A673 (cell line): ENCODE data around the gene KCNIP1. TPM values are rescaled to one million over a fixed set of nuclear protein-coding genes. Genes with fewer than 3 reads are reported as not detected.

Experiments used
- BruUV-seq: library from RNA; stranded (reverse); fragments of 400-500 nt; replicated peaks from 2 replicates; lab custom pipeline; 2021; lab: Mats Ljungman, UMichigan
- CTCF ChIA-PET: fragments of 300-600 bp; sonication (Branson Sonifier 250); formaldehyde crosslinking; loops from one replicate; lab custom pipeline; 2022; ENCODE audit warnings: antibody characterized with exemption; lab: Charles Lee
- POLR2A ChIA-PET: fragments of 300-600 bp; sonication (Branson Sonifier 250); formaldehyde crosslinking; loops from one replicate; lab custom pipeline; 2022; ENCODE audit warnings: antibody characterized with exemption; ENCODE audit not compliant: low non-redundant PET; lab: Charles Lee
- DNase-seq: peaks from one replicate; pipeline ENCODE4 v3.0.0-alpha.2; 2015; ENCODE audit warnings: low spot score
- H3K27ac ChIP-seq: fragments of 200-600 bp; sonication (generic); 2 replicates; pipeline ENCODE4 v1.5.1; 2016; ENCODE audit warnings: mixed run types, low read depth, mild to moderate bottlenecking, mixed read lengths, antibody characterized with exemption, low read length; ENCODE audit not compliant: poor library complexity, severe bottlenecking
- H3K27me3 ChIP-seq: fragments of 200-600 bp; sonication (generic); replicated peaks from 2 replicates; pipeline ENCODE4 v1.6.1; 2017; ENCODE audit warnings: mixed run types, low read depth, mild to moderate bottlenecking, mixed read lengths, antibody characterized with exemption, low read length; ENCODE audit not compliant: insufficient read depth, poor library complexity
- H3K36me3 ChIP-seq: fragments of 200-600 bp; sonication (generic); 2 replicates; pipeline ENCODE4 v1.6.1; 2016; ENCODE audit warnings: mixed run types, mild to moderate bottlenecking, mixed read lengths, antibody characterized with exemption, low read length; ENCODE audit not compliant: insufficient read depth, poor library complexity, severe bottlenecking
- H3K4me1 ChIP-seq: fragments of 200-600 bp; sonication (generic); 2 replicates; pipeline ENCODE4 v1.6.1; 2017; ENCODE audit warnings: mixed run types, mild to moderate bottlenecking, mixed read lengths, antibody characterized with exemption, low read length; ENCODE audit not compliant: insufficient read depth, poor library complexity, severe bottlenecking
- H3K4me3 ChIP-seq: fragments of 200-600 bp; sonication (generic); 2 replicates; pipeline ENCODE4 v1.5.1; 2016; ENCODE audit warnings: low read depth, mixed run types, mild to moderate bottlenecking, mixed read lengths, low read length; ENCODE audit not compliant: poor library complexity, severe bottlenecking
- H3K9me3 ChIP-seq: fragments of 200-600 bp; sonication (generic); 2 replicates; pipeline ENCODE4 v1.6.1; 2016; ENCODE audit warnings: mixed run types, low read depth, mild to moderate bottlenecking, mixed read lengths, antibody characterized with exemption, low read length; ENCODE audit not compliant: poor library complexity, severe bottlenecking
- EZH2 ChIP-seq: fragments of 200-600 bp; sonication (generic); IDR thresholded peaks from 2 replicates; pipeline ENCODE4 v1.6.1; 2017; ENCODE audit warnings: borderline replicate concordance, low read depth, mild to moderate bottlenecking, mixed read lengths, antibody characterized with exemption, low read length; ENCODE audit not compliant: poor library complexity, severe bottlenecking
- intact Hi-C: fragments of 100-400 bp; cut with micrococcal nuclease; formaldehyde crosslinking; loops from one replicate; pipeline ENCODE4 v1.10.0; 2022; ENCODE audit not compliant: unreplicated experiment
- total RNA-seq: library from RNA; stranded (reverse); gene quantifications from 2 replicates; pipeline ENCODE4 v1.2.3, GENCODE V29; 2021
- TF ChIP-seq, protein P1 (sequence below): fragments of 300-800, 200-600 bp; sonication (generic); conservative IDR thresholded peaks from 2 replicates; pipeline ENCODE4 v1.5.1; 2017; ENCODE audit warnings: low read depth, mild to moderate bottlenecking, antibody characterized with exemption, low read length, moderate library complexity, mixed read lengths

The KCNIP1 gene
- total RNA-seq, 1 experiment from 2014 or later, result 3.7 TPM

DNA sequence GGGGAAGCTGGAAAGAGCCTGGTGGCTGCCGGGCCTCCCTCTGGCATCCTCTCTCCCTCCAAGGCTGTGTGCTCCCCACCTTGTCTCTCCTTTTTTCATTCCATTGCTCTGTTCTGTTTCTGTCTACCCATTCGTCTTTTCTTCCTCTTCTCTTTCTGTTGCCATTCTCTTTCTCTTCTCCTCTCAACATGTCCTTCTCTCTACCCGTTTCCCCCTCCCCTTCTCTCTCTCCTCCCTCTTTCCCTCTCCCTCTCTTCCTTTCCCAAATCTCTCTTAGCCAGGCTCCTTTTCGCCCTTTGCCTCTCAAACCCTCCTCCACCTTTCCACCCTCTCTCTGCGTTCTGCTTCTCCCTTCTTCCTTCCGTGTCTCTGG lies 19.4 kb upstream of the KCNIP1 start:
- H3K9me3 ChIP-seq, result no peaks in the 10 kb centered on the region
- no peaks in the 10 kb centered on the region for H3K36me3 ChIP-seq
- TF ChIP-seq, protein P1, sequence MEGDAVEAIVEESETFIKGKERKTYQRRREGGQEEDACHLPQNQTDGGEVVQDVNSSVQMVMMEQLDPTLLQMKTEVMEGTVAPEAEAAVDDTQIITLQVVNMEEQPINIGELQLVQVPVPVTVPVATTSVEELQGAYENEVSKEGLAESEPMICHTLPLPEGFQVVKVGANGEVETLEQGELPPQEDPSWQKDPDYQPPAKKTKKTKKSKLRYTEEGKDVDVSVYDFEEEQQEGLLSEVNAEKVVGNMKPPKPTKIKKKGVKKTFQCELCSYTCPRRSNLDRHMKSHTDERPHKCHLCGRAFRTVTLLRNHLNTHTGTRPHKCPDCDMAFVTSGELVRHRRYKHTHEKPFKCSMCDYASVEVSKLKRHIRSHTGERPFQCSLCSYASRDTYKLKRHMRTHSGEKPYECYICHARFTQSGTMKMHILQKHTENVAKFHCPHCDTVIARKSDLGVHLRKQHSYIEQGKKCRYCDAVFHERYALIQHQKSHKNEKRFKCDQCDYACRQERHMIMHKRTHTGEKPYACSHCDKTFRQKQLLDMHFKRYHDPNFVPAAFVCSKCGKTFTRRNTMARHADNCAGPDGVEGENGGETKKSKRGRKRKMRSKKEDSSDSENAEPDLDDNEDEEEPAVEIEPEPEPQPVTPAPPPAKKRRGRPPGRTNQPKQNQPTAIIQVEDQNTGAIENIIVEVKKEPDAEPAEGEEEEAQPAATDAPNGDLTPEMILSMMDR, result no peak
- no peak for TF ChIP-seq EZH2
- H3K27me3 ChIP-seq, result no peaks in the 10 kb centered on the region
- no peaks in the 10 kb centered on the region for H3K4me1 ChIP-seq
- no peak overlapping the region for H3K27ac ChIP-seq
- intact Hi-C loops, result no loop called here
- no TSS peak for BruUV-seq
- CTCF ChIA-PET, result no interaction called here
- DNase-seq, result no peak
- POLR2A ChIA-PET, result no interaction called here
- no peak overlapping the region for H3K4me3 ChIP-seq

DNA sequence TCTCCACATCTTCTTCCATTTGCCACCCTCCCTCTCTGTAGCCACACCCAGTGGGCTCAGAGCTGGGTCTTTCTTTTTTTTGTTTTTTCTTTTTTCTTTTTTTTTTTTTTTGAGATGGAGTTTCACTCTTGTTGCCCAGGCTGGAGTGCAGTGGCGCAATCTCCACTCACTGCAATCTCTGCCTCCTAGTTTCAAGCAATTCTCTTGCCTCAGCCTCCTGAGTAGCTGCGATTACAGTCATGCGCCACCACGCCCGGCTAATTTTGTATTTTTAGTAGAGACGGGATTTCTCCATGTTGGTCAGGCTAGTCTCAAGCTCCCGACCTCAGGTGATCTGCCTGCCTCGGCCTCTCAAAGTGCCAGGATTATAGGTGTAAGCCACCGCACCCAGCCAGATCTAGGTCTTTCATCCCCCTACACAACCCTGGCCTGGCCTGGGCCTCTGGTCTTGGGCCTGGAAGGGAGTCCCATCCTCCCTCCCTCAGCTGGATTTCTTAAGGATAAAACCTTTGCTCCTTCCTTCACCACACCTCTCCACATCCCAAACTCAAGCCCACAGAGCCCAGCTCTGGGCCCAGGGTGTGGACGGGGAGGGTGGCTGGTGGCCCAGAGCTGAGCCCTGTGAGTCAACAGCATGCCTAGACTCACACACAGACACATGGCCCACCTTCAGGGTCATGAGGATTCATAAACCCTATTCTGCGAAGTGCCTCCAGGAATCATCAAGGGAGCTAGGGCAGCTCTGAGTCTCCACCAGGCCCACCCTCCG lies 18.8 kb upstream of the KCNIP1 start:
- Histone ChIP-seq H3K27ac (no peak overlapping the region), H3K27me3 (no peaks in the 10 kb centered on the region), H3K4me3 (no peak overlapping the region), H3K9me3 (no peaks in the 10 kb centered on the region), H3K4me1 (no peaks in the 10 kb centered on the region), H3K36me3 (no peaks in the 10 kb centered on the region)
- DNase-seq, result no peak
- no TSS peak for BruUV-seq
- ChIA-PET CTCF (no interaction called here), POLR2A (no interaction called here)
- TF ChIP-seq, protein P1, result no peak
- no peak for TF ChIP-seq EZH2
- intact Hi-C loops, result no loop called here

DNA sequence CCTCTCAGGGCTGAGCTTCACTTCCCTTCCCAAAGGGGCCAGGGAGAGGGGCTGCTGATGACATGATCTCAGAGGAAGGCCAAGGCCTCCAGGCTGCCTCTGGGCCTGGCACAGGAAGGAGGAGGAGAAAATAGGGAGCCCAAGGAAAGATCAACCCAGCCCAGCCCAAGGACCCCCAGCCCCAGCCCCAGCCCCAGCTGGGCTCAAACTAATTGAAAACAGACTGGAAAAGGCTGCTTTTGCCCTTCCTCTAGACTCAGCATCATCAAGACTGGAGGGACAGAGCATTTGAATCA lies 18.3 kb upstream of the KCNIP1 start:
- no peak overlapping the region for H3K27ac ChIP-seq
- DNase-seq, result no peak
- CTCF ChIA-PET, result no interaction called here
- TF ChIP-seq, protein P1, result no peak
- TF ChIP-seq EZH2, result no peak
- H3K9me3 ChIP-seq, result no peaks in the 10 kb centered on the region
- H3K36me3 ChIP-seq, result no peaks in the 10 kb centered on the region
- no TSS peak for BruUV-seq
- no peaks in the 10 kb centered on the region for H3K4me1 ChIP-seq
- H3K4me3 ChIP-seq, result no peak overlapping the region
- POLR2A ChIA-PET, result no interaction called here
- H3K27me3 ChIP-seq, result no peaks in the 10 kb centered on the region
- intact Hi-C loops, result no loop called here
